ENCODE data around the gene SPIN1. TPM values are rescaled to one million over a fixed set of nuclear protein-coding genes. Genes with fewer than 3 reads are reported as not detected.

Gene SPIN1
- total RNA-seq, 1 donor, result 33.1 TPM

GRCh38 chr9:88522360-88522759 is 134.1 kb downstream of the SPIN1 start:
- Histone ChIP-seq H3K27me3 (ENCODE audit: insufficient read depth, low read length) (no peaks in the 10 kb centered on the region), H3K4me3 (ENCODE audit: low read length) (no peak overlapping the region), H3K9me3 (ENCODE audit: low read depth, low read length) (no peaks in the 10 kb centered on the region), H3K4me1 (ENCODE audit: insufficient read depth, low read length) (no peaks in the 10 kb centered on the region)

- Histone ChIP-seq H3K27me3 (ENCODE audit: insufficient read depth, low read length) (no peaks in the 10 kb centered on the region), H3K4me1 (ENCODE audit: insufficient read depth, low read length) (no peaks in the 10 kb centered on the region), H3K4me3 (ENCODE audit: low read length) (no peak overlapping the region), H3K9me3 (ENCODE audit: low read depth, low read length) (no peaks in the 10 kb centered on the region)
These were observed 134.8 kb downstream of the SPIN1 start for GRCh38 chr9:88523056-88523455.

- Histone ChIP-seq H3K4me3 (ENCODE audit: low read length) (no peak overlapping the region), H3K27me3 (ENCODE audit: insufficient read depth, low read length) (no peaks in the 10 kb centered on the region), H3K4me1 (ENCODE audit: insufficient read depth, low read length) (no peaks in the 10 kb centered on the region), H3K9me3 (ENCODE audit: low read depth, low read length) (no peaks in the 10 kb centered on the region)
These were observed 136.7 kb downstream of the SPIN1 start for GRCh38 chr9:88524911-88525310.

- no peaks in the 10 kb centered on the region for H3K27me3 ChIP-seq (ENCODE audit: insufficient read depth, low read length)
- peaks cover 8% of the 10 kb centered on the region for H3K4me1 ChIP-seq (ENCODE audit: insufficient read depth, low read length)
These were observed 139.4 kb downstream of the SPIN1 start for GRCh38 chr9:88527618-88528017.

More at GRCh38 chr9:88527618-88528017, 139.4 kb downstream of the SPIN1 start:
- Histone ChIP-seq H3K4me3 (ENCODE audit: low read length) (no peak overlapping the region), H3K9me3 (ENCODE audit: low read depth, low read length) (no peaks in the 10 kb centered on the region)

Other genes starting within 250 kb of the SPIN1 start
- gene SPATA31C2, start 250.0 kb upstream of the SPIN1 start, total RNA-seq, result not detected
- gene NXNL2, start 146.7 kb downstream of the SPIN1 start, total RNA-seq, result not detected

All from mononuclear cell (primary cell).